OCI-LY1 (cell line): Measurements from ENCODE around the gene ARFGEF2.
"Not testable (repeated sequence)": the region's sequence is repeated elsewhere in the genome, so short reads cannot be mapped to it uniquely, and the experiment has no call there.

Experiments
- H2AFZ ChIP-seq: fragments of 200-600 bp; sonication (generic), shearing (Covaris generic); 2 replicates; pipeline ENCODE4 v1.6.0; 2014; ENCODE audit warnings: antibody characterized with exemption, mild to moderate bottlenecking, low read length
- H3F3A ChIP-seq: fragments of 200-600 bp; sonication (generic), shearing (Covaris generic); 2 replicates; pipeline ENCODE4 v1.6.0; 2014; ENCODE audit warnings: mild to moderate bottlenecking, antibody characterized with exemption, low read length, moderate library complexity; ENCODE audit not compliant: insufficient read depth
- H3K27ac ChIP-seq: fragments of 200-600 bp; sonication (generic); 2 replicates; pipeline ENCODE4 v1.5.1; 2014; ENCODE audit warnings: low read length, mixed run types, mild to moderate bottlenecking, low read depth; ENCODE audit not compliant: poor library complexity, severe bottlenecking
- H3K27me3 ChIP-seq: fragments of 200-600 bp; sonication (generic); 2 replicates; pipeline ENCODE4 v1.6.0; 2014; ENCODE audit warnings: antibody characterized with exemption, mild to moderate bottlenecking, low read length, moderate library complexity; ENCODE audit not compliant: insufficient read depth
- H3K36me3 ChIP-seq: fragments of 200-600 bp; sonication (generic); 2 replicates; pipeline ENCODE4 v1.6.1; 2014; ENCODE audit warnings: mild to moderate bottlenecking, antibody characterized with exemption, low read length, moderate library complexity, mixed read lengths; ENCODE audit not compliant: insufficient read depth
- H3K4me1 ChIP-seq: fragments of 200-600 bp; sonication (generic); 2 replicates; pipeline ENCODE4 v1.5.1; 2014; ENCODE audit warnings: mild to moderate bottlenecking, low read length, moderate library complexity; ENCODE audit not compliant: insufficient read depth, severe bottlenecking
- H3K4me2 ChIP-seq: fragments of 200-600 bp; sonication (generic), shearing (Covaris generic); 2 replicates; pipeline ENCODE4 v1.6.1; 2014; ENCODE audit warnings: low read length
- H3K4me3 ChIP-seq: fragments of 200-600 bp; sonication (generic); 2 replicates; pipeline ENCODE4 v1.5.1; 2014; ENCODE audit warnings: low read length, low read depth, mild to moderate bottlenecking, mixed read lengths; ENCODE audit not compliant: poor library complexity, severe bottlenecking
- H3K79me2 ChIP-seq: fragments of 200-600 bp; shearing (Covaris generic); 2 replicates; pipeline ENCODE4 v1.6.1; 2016; ENCODE audit warnings: mixed run types, low read length, mixed read lengths; ENCODE audit not compliant: insufficient read depth
- H3K9ac ChIP-seq: fragments of 200-600 bp; sonication (generic), shearing (Covaris generic); 2 replicates; pipeline ENCODE4 v1.6.1; 2014; ENCODE audit warnings: mild to moderate bottlenecking, low read length, mixed read lengths
- H3K9me2 ChIP-seq: fragments of 200-600 bp; sonication (generic), shearing (Covaris generic); 2 replicates; pipeline ENCODE4 v1.6.1; 2014; ENCODE audit warnings: low read depth, mild to moderate bottlenecking, low read length, mixed read lengths
- H3K9me3 ChIP-seq: fragments of 200-600 bp; shearing (Covaris generic); 2 replicates; pipeline ENCODE4 v1.6.1; 2014; ENCODE audit warnings: low read length, mixed read lengths
- H4K20me1 ChIP-seq: fragments of 200-600 bp; sonication (generic), shearing (Covaris generic); 2 replicates; pipeline ENCODE4 v1.6.0; 2016; ENCODE audit warnings: mild to moderate bottlenecking, low read length; ENCODE audit not compliant: insufficient read depth
- CTCF ChIP-seq: fragments of 200-600 bp; sonication (generic), shearing (Covaris generic); IDR thresholded peaks from 2 replicates; pipeline ENCODE4 v1.5.1; 2017; ENCODE audit warnings: mild to moderate bottlenecking, antibody characterized with exemption, low read length, moderate library complexity, mixed read lengths
- EZH2 ChIP-seq: fragments of 200-600 bp; sonication (generic), shearing (Covaris generic); IDR thresholded peaks from 2 replicates; pipeline ENCODE4 v1.8.0; 2017; ENCODE audit warnings: borderline replicate concordance, mixed run types, mild to moderate bottlenecking, antibody characterized with exemption, low read length, moderate library complexity, mixed read lengths

ARFGEF2 gene

GRCh38 chr20:48886194-48886593, 35.3 kb upstream of the ARFGEF2 start:
- Histone ChIP-seq H3K4me2 (no peak overlapping the region), H3K9me2 (no peaks in the 10 kb centered on the region), H3K79me2 (no peaks in the 10 kb centered on the region), H3K9ac (no peak overlapping the region), H3K4me1 (no peaks in the 10 kb centered on the region), H3K27me3 (no peaks in the 10 kb centered on the region), H3F3A (no peaks in the 10 kb centered on the region), H4K20me1 (no peaks in the 10 kb centered on the region), H3K9me3 (no peaks in the 10 kb centered on the region), H3K4me3 (no peak overlapping the region), H3K27ac (no peak overlapping the region), H2AFZ (no peak overlapping the region), H3K36me3 (no peaks in the 10 kb centered on the region)
- TF ChIP-seq CTCF (no peak), EZH2 (no peak)

- H3K4me3 ChIP-seq = no peak overlapping the region
- TF ChIP-seq CTCF (no peak), EZH2 (no peak)
- no peaks in the 10 kb centered on the region for H4K20me1 ChIP-seq
- H3K79me2 ChIP-seq = no peaks in the 10 kb centered on the region
- H2AFZ ChIP-seq = no peak overlapping the region
- no peaks in the 10 kb centered on the region for H3K9me3 ChIP-seq
- H3K4me2 ChIP-seq = no peak overlapping the region
- H3K9ac ChIP-seq = no peak overlapping the region
- no peaks in the 10 kb centered on the region for H3F3A ChIP-seq
- H3K36me3 ChIP-seq = no peaks in the 10 kb centered on the region
- no peaks in the 10 kb centered on the region for H3K4me1 ChIP-seq
- H3K27ac ChIP-seq = no peak overlapping the region
- H3K9me2 ChIP-seq = no peaks in the 10 kb centered on the region
- no peaks in the 10 kb centered on the region for H3K27me3 ChIP-seq
Observed at GRCh38 chr20:48886811-48887210, 34.7 kb upstream of the ARFGEF2 start.

GRCh38 chr20:48888517-48888916, 33.0 kb upstream of the ARFGEF2 start:
- not testable (repeated sequence) for H3K27ac ChIP-seq, H3K4me3 ChIP-seq, H3K9ac ChIP-seq, H4K20me1 ChIP-seq, H3K4me1 ChIP-seq, H3K9me3 ChIP-seq, H2AFZ ChIP-seq, H3K9me2 ChIP-seq, H3F3A ChIP-seq, H3K36me3 ChIP-seq, H3K27me3 ChIP-seq, H3K4me2 ChIP-seq, H3K79me2 ChIP-seq

GRCh38 chr20:48889140-48889790, 32.2 kb upstream of the ARFGEF2 start:
- Histone ChIP-seq H3K36me3 (no peaks in the 10 kb centered on the region), H3K9ac (no peak overlapping the region), H3K4me1 (no peaks in the 10 kb centered on the region), H3K4me3 (no peak overlapping the region), H3K27ac (no peak overlapping the region), H3K4me2 (no peak overlapping the region), H3K27me3 (no peaks in the 10 kb centered on the region), H3K79me2 (no peaks in the 10 kb centered on the region), H4K20me1 (no peaks in the 10 kb centered on the region), H2AFZ (no peak overlapping the region), H3F3A (no peaks in the 10 kb centered on the region), H3K9me3 (no peaks in the 10 kb centered on the region), H3K9me2 (no peaks in the 10 kb centered on the region)
- TF ChIP-seq EZH2 (no peak), CTCF (no peak)
